Panc1 (cell line): Measurements from ENCODE around the gene MEGF11. TPM values are rescaled to one million over a fixed set of nuclear protein-coding genes. Genes with fewer than 3 reads are reported as not detected.

Experiments used
- ATAC-seq: fragments of 200-7000 bp; cut with Tn5 transposase; 2 replicates; pipeline ENCODE4 v1.9.1; 2020; ENCODE audit warnings: mild to moderate bottlenecking, moderate library complexity
- BruUV-seq: library from RNA; stranded (reverse); fragments of 400-500 nt; replicated peaks from 2 replicates; lab custom pipeline; 2021; lab: Mats Ljungman, UMichigan
- CTCF ChIA-PET: fragments of 300-600 bp; sonication (Branson Sonifier 250); formaldehyde crosslinking; loops from one replicate; lab custom pipeline; 2022; ENCODE audit warnings: antibody characterized with exemption; lab: Charles Lee
- POLR2A ChIA-PET: fragments of 300-600 bp; sonication (Branson Sonifier 250); formaldehyde crosslinking; loops from one replicate; lab custom pipeline; 2022; ENCODE audit warnings: antibody characterized with exemption; lab: Charles Lee
- DNase-seq: peaks from one replicate; pipeline ENCODE4 v3.0.0-alpha.2; 2010; ENCODE audit warnings: low read depth, low spot score
- H3K27ac ChIP-seq: 2 replicates; pipeline ENCODE4 v1.5.1; 2011; ENCODE audit warnings: mild to moderate bottlenecking, low read length, inconsistent platforms
- H3K27me3 ChIP-seq: fragments of 200-500 bp; sonication (Bioruptor generic); 2 replicates; pipeline ENCODE4 v1.6.0; 2014; ENCODE audit warnings: low read length, inconsistent platforms; ENCODE audit not compliant: control insufficient read depth, insufficient read depth
- H3K36me3 ChIP-seq: fragments of 200-500 bp; sonication (Bioruptor generic); 2 replicates; pipeline ENCODE4 v1.5.1; 2014; ENCODE audit warnings: inconsistent platforms, mild to moderate bottlenecking, low read length, moderate library complexity; ENCODE audit not compliant: control insufficient read depth, insufficient read depth
- H3K4me1 ChIP-seq: 2 replicates; pipeline ENCODE4 v1.5.1; 2011; ENCODE audit warnings: inconsistent platforms, mild to moderate bottlenecking, low read length, moderate library complexity; ENCODE audit not compliant: control insufficient read depth, insufficient read depth
- H3K4me3 ChIP-seq, 2 experiments: 2 replicates each; pipeline ENCODE4 v1.5.1; 2011 to 2012; ENCODE audit warnings: low read depth in 2 of 2, low read length in 2 of 2, mild to moderate bottlenecking in 2 of 2, inconsistent platforms in 1 of 2, moderate library complexity in 1 of 2
- H3K9me3 ChIP-seq: fragments of 200-500 bp; sonication (Bioruptor generic); 2 replicates; pipeline ENCODE4 v1.5.1; 2014; ENCODE audit warnings: low read depth, mild to moderate bottlenecking, inconsistent platforms, low read length, moderate library complexity; ENCODE audit not compliant: control insufficient read depth, insufficient read depth
- CTCF ChIP-seq: fragments of 450-650 bp; IDR thresholded peaks from 2 replicates; pipeline ENCODE4 v1.5.1; 2017; ENCODE audit warnings: mild to moderate bottlenecking
- POLR2AphosphoS5 ChIP-seq: IDR thresholded peaks from 2 replicates; pipeline ENCODE4 v1.6.1; 2012; ENCODE audit warnings: mild to moderate bottlenecking, low read depth, low read length, moderate library complexity
- REST ChIP-seq, 2 experiments: IDR thresholded peaks; 2 replicates each; pipeline ENCODE4 v1.6.1; 2011 to 2012; ENCODE audit warnings: low read depth in 2 of 2, control low read depth in 1 of 2, low read length in 1 of 2, mild to moderate bottlenecking in 1 of 2, moderate library complexity in 1 of 2; ENCODE audit not compliant: insufficient read depth in 1 of 2
- SIN3A ChIP-seq: IDR thresholded peaks from 2 replicates; pipeline ENCODE4 v1.6.1; 2012; ENCODE audit warnings: low read depth, mild to moderate bottlenecking, low read length, moderate library complexity, borderline replicate concordance; ENCODE audit not compliant: insufficient read depth
- TCF7L2 ChIP-seq: IDR thresholded peaks from 2 replicates; pipeline ENCODE4 v1.6.1; 2011; ENCODE audit warnings: mild to moderate bottlenecking, low read depth, low read length, inconsistent platforms
- in situ Hi-C: cut with HindIII; loops from 2 replicates; pipeline ENCODE4 v1.10.0; 2016; ENCODE audit warnings: low sequenced_read_pairs, low pct_unique_long_range_greater_than_20kb
- intact Hi-C: fragments of 100-400 bp; cut with micrococcal nuclease; formaldehyde crosslinking; loops from one replicate; pipeline ENCODE4 v1.10.0; 2022; ENCODE audit not compliant: unreplicated experiment
- total RNA-seq: library from RNA; stranded (reverse); gene quantifications from one replicate; pipeline ENCODE4 v1.2.1, GENCODE V29; 2021; ENCODE audit not compliant: unreplicated experiment

Gene MEGF11
- total RNA-seq, 1 experiment from 2014 or later, result 0.95 TPM

- no peak for TF ChIP-seq CTCF
- TF ChIP-seq TCF7L2, result no peak
- no peak for TF ChIP-seq POLR2AphosphoS5
- no peak for TF ChIP-seq SIN3A
- no peak for TF ChIP-seq REST (IDR thresholded peaks at IDR 0.05; ENCODE audit: insufficient read depth in 1 of 2, low read depth in 2 of 2, low read length in 1 of 2)
- BruUV-seq, result no TSS peak
- ChIA-PET POLR2A (no interaction called here), CTCF (no interaction called here)
- Histone ChIP-seq H3K36me3 (no peaks in the 10 kb centered on the region), H3K27ac (no peak overlapping the region), H3K4me1 (no peaks in the 10 kb centered on the region), H3K4me3 (no peak overlapping the region), H3K27me3 (peaks cover 10% of the 10 kb centered on the region), H3K9me3 (no peaks in the 10 kb centered on the region)
- no peak for DNase-seq
- intact Hi-C loops, result no loop called here
- in situ Hi-C loops, result no loop called here
- no peak for ATAC-seq
Observed at GRCh38 chr15:66043264-66043663, 210.3 kb downstream of the MEGF11 start.

- H3K4me3 ChIP-seq, result no peak overlapping the region
- no TSS peak for BruUV-seq
- DNase-seq (no peak), ATAC-seq (no peak)
- no peaks in the 10 kb centered on the region for H3K4me1 ChIP-seq
- in situ Hi-C loops (no loop called here), intact Hi-C loops (no loop called here)
- ChIA-PET POLR2A (no interaction called here), CTCF (no interaction called here)
- no peaks in the 10 kb centered on the region for H3K9me3 ChIP-seq
- peaks cover 14% of the 10 kb centered on the region for H3K27me3 ChIP-seq
- H3K36me3 ChIP-seq, result no peaks in the 10 kb centered on the region
- no peak overlapping the region for H3K27ac ChIP-seq
- no peak for TF ChIP-seq CTCF
- TF ChIP-seq TCF7L2, result no peak
- no peak for TF ChIP-seq SIN3A
Observed at GRCh38 chr15:66042624-66043023, 210.9 kb downstream of the MEGF11 start.
